A673 (cell line): ENCODE data around the gene LAGE3. TPM values are rescaled to one million over a fixed set of nuclear protein-coding genes. Genes with fewer than 3 reads are reported as not detected.

Experiments
- BruUV-seq: library from RNA; stranded (reverse); fragments of 400-500 nt; replicated peaks from 2 replicates; lab custom pipeline; 2021; lab: Mats Ljungman, UMichigan
- CTCF ChIA-PET: fragments of 300-600 bp; sonication (Branson Sonifier 250); formaldehyde crosslinking; loops from one replicate; lab custom pipeline; 2022; ENCODE audit warnings: antibody characterized with exemption; lab: Charles Lee
- POLR2A ChIA-PET: fragments of 300-600 bp; sonication (Branson Sonifier 250); formaldehyde crosslinking; loops from one replicate; lab custom pipeline; 2022; ENCODE audit warnings: antibody characterized with exemption; ENCODE audit not compliant: low non-redundant PET; lab: Charles Lee
- DNase-seq: peaks from one replicate; pipeline ENCODE4 v3.0.0-alpha.2; 2015; ENCODE audit warnings: low spot score
- H3K27ac ChIP-seq: fragments of 200-600 bp; sonication (generic); 2 replicates; pipeline ENCODE4 v1.5.1; 2016; ENCODE audit warnings: mixed run types, low read depth, mild to moderate bottlenecking, mixed read lengths, antibody characterized with exemption, low read length; ENCODE audit not compliant: poor library complexity, severe bottlenecking
- H3K27me3 ChIP-seq: fragments of 200-600 bp; sonication (generic); replicated peaks from 2 replicates; pipeline ENCODE4 v1.6.1; 2017; ENCODE audit warnings: mixed run types, low read depth, mild to moderate bottlenecking, mixed read lengths, antibody characterized with exemption, low read length; ENCODE audit not compliant: insufficient read depth, poor library complexity
- H3K36me3 ChIP-seq: fragments of 200-600 bp; sonication (generic); 2 replicates; pipeline ENCODE4 v1.6.1; 2016; ENCODE audit warnings: mixed run types, mild to moderate bottlenecking, mixed read lengths, antibody characterized with exemption, low read length; ENCODE audit not compliant: insufficient read depth, poor library complexity, severe bottlenecking
- H3K4me1 ChIP-seq: fragments of 200-600 bp; sonication (generic); 2 replicates; pipeline ENCODE4 v1.6.1; 2017; ENCODE audit warnings: mixed run types, mild to moderate bottlenecking, mixed read lengths, antibody characterized with exemption, low read length; ENCODE audit not compliant: insufficient read depth, poor library complexity, severe bottlenecking
- H3K4me3 ChIP-seq: fragments of 200-600 bp; sonication (generic); 2 replicates; pipeline ENCODE4 v1.5.1; 2016; ENCODE audit warnings: low read depth, mixed run types, mild to moderate bottlenecking, mixed read lengths, low read length; ENCODE audit not compliant: poor library complexity, severe bottlenecking
- H3K9me3 ChIP-seq: fragments of 200-600 bp; sonication (generic); 2 replicates; pipeline ENCODE4 v1.6.1; 2016; ENCODE audit warnings: mixed run types, low read depth, mild to moderate bottlenecking, mixed read lengths, antibody characterized with exemption, low read length; ENCODE audit not compliant: poor library complexity, severe bottlenecking
- EZH2 ChIP-seq: fragments of 200-600 bp; sonication (generic); IDR thresholded peaks from 2 replicates; pipeline ENCODE4 v1.6.1; 2017; ENCODE audit warnings: borderline replicate concordance, low read depth, mild to moderate bottlenecking, mixed read lengths, antibody characterized with exemption, low read length; ENCODE audit not compliant: poor library complexity, severe bottlenecking
- intact Hi-C: fragments of 100-400 bp; cut with micrococcal nuclease; formaldehyde crosslinking; loops from one replicate; pipeline ENCODE4 v1.10.0; 2022; ENCODE audit not compliant: unreplicated experiment
- total RNA-seq: library from RNA; stranded (reverse); gene quantifications from 2 replicates; pipeline ENCODE4 v1.2.3, GENCODE V29; 2021
- TF ChIP-seq, protein P1 (sequence below): fragments of 300-800, 200-600 bp; sonication (generic); conservative IDR thresholded peaks from 2 replicates; pipeline ENCODE4 v1.5.1; 2017; ENCODE audit warnings: low read depth, mild to moderate bottlenecking, antibody characterized with exemption, low read length, moderate library complexity, mixed read lengths

LAGE3 gene
- total RNA-seq, 1 experiment from 2014 or later: 34.6 TPM

DNA sequence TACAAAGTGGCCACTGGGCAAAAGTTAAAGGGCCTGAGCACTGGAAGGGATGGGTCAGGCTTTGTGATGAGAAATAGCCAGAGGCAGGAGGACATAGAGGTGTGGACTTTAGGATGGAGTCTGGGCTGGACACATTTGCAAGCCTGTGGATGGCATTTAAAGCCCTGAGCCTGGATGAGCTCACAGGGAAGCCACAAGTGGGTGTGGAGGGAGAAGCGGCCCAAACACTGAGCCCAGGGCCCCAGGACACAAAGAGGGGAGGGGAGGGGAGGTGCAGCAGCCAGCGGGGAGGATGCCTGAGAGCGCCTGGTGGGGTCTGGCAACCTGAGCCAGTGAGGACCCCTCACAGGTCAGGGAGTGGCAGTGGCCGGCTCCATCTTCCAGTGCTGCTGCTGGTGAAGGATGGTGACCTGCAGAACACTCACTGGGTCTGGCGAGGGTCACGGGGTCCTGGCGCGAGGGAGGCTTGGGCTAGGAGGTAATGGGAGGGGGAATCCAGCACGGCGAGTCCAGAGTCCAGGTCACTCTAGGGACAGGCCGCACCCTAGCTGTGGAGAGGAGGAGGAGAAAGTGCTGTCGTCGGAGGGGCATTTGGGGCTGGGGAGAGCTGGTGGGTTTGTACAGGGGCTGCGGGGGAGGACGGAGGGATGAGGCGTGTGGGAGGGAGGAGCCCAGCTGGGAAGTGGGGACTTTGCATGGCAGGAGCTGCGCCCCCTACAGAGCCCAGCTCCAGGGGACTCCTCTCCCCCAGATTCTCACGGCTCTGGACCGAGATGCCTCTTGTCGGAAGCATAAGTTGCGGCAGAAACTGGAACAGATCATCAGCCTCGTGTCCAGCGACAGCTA lies 7.0 kb downstream of the LAGE3 start:
- DNase-seq: no peak
- Histone ChIP-seq H3K9me3 (no peaks in the 10 kb centered on the region), H3K36me3 (peaks cover 5% of the 10 kb centered on the region), H3K27ac (no peak overlapping the region), H3K4me1 (no peaks in the 10 kb centered on the region), H3K27me3 (no peaks in the 10 kb centered on the region), H3K4me3 (no peak overlapping the region)
- BruUV-seq: no TSS peak
- TF ChIP-seq, protein P1, sequence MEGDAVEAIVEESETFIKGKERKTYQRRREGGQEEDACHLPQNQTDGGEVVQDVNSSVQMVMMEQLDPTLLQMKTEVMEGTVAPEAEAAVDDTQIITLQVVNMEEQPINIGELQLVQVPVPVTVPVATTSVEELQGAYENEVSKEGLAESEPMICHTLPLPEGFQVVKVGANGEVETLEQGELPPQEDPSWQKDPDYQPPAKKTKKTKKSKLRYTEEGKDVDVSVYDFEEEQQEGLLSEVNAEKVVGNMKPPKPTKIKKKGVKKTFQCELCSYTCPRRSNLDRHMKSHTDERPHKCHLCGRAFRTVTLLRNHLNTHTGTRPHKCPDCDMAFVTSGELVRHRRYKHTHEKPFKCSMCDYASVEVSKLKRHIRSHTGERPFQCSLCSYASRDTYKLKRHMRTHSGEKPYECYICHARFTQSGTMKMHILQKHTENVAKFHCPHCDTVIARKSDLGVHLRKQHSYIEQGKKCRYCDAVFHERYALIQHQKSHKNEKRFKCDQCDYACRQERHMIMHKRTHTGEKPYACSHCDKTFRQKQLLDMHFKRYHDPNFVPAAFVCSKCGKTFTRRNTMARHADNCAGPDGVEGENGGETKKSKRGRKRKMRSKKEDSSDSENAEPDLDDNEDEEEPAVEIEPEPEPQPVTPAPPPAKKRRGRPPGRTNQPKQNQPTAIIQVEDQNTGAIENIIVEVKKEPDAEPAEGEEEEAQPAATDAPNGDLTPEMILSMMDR: no peak
- no peak for TF ChIP-seq EZH2
- ChIA-PET POLR2A (no interaction called here), CTCF (no interaction called here)
- intact Hi-C loops: no loop called here

GRCh38 chrX:154470914-154471568 lies 8.0 kb downstream of the LAGE3 start:
- CTCF ChIA-PET: no interaction called here
- no peaks in the 10 kb centered on the region for H3K27me3 ChIP-seq
- H3K36me3 ChIP-seq: peaks cover 5% of the 10 kb centered on the region
- H3K4me1 ChIP-seq: no peaks in the 10 kb centered on the region
- no peak overlapping the region for H3K4me3 ChIP-seq
- no peak for DNase-seq
- intact Hi-C loops: no loop called here
- no peak overlapping the region for H3K27ac ChIP-seq
- no peaks in the 10 kb centered on the region for H3K9me3 ChIP-seq
- no TSS peak for BruUV-seq
- POLR2A ChIA-PET: no interaction called here
- TF ChIP-seq, protein P1: no peak
- no peak for TF ChIP-seq EZH2

GRCh38 chrX:154470434-154470833 lies 8.6 kb downstream of the LAGE3 start:
- CTCF ChIA-PET: no interaction called here
- H3K4me3 ChIP-seq: no peak overlapping the region
- TF ChIP-seq, protein P1: no peak
- no peak for TF ChIP-seq EZH2
- BruUV-seq: no TSS peak
- no peak for DNase-seq
- no peak overlapping the region for H3K27ac ChIP-seq
- peaks cover 5% of the 10 kb centered on the region for H3K36me3 ChIP-seq
- no peaks in the 10 kb centered on the region for H3K9me3 ChIP-seq
- POLR2A ChIA-PET: no interaction called here
- no peaks in the 10 kb centered on the region for H3K27me3 ChIP-seq
- H3K4me1 ChIP-seq: no peaks in the 10 kb centered on the region
- intact Hi-C loops: no loop called here
